ENCODE measurements around the gene LMO2. TPM values are rescaled to one million over a fixed set of nuclear protein-coding genes. Genes with fewer than 3 reads are reported as not detected.

LMO2 gene
- total RNA-seq, 1 donor from 2014 or later = 1.8 TPM

- no peaks in the 10 kb centered on the region for H3K27me3 ChIP-seq (ENCODE audit: insufficient read depth, low read length)
- Mint-ChIP-seq H3K4me1 (ENCODE audit: low read depth, unreplicated experiment) (peaks cover 14% of the 10 kb centered on the region), H3K9me3 (ENCODE audit: unreplicated experiment) (no peaks in the 10 kb centered on the region), H3K27me3 (ENCODE audit: low read depth, unreplicated experiment) (peaks cover 5% of the 10 kb centered on the region), H3K27ac (ENCODE audit: unreplicated experiment) (no peak overlapping the region), H3K4me3 (ENCODE audit: unreplicated experiment) (no peak overlapping the region), H3K36me3 (ENCODE audit: low read depth, unreplicated experiment) (no peaks in the 10 kb centered on the region)
- H4K20me1 ChIP-seq (ENCODE audit: insufficient read depth, low read length) = no peaks in the 10 kb centered on the region
- H3K79me2 ChIP-seq (ENCODE audit: insufficient read depth, low read length) = no peaks in the 10 kb centered on the region
- TF ChIP-seq, protein P1, sequence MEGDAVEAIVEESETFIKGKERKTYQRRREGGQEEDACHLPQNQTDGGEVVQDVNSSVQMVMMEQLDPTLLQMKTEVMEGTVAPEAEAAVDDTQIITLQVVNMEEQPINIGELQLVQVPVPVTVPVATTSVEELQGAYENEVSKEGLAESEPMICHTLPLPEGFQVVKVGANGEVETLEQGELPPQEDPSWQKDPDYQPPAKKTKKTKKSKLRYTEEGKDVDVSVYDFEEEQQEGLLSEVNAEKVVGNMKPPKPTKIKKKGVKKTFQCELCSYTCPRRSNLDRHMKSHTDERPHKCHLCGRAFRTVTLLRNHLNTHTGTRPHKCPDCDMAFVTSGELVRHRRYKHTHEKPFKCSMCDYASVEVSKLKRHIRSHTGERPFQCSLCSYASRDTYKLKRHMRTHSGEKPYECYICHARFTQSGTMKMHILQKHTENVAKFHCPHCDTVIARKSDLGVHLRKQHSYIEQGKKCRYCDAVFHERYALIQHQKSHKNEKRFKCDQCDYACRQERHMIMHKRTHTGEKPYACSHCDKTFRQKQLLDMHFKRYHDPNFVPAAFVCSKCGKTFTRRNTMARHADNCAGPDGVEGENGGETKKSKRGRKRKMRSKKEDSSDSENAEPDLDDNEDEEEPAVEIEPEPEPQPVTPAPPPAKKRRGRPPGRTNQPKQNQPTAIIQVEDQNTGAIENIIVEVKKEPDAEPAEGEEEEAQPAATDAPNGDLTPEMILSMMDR (IDR thresholded peaks at IDR 0.05; ENCODE audit: insufficient read depth, low read depth, low read length) = no peak
- no peak for TF ChIP-seq EZH2 (IDR thresholded peaks at IDR 0.05; ENCODE audit: insufficient read depth, low read length)
- H3K4me3 ChIP-seq (ENCODE audit: insufficient read depth, low read depth, low read length) = no peak overlapping the region
- no peak overlapping the region for H2AFZ ChIP-seq (ENCODE audit: low read depth, low read length)
- no peaks in the 10 kb centered on the region for H3K36me3 ChIP-seq (ENCODE audit: insufficient read depth, low read length)
- H3K4me1 ChIP-seq (ENCODE audit: insufficient read depth, low read length) = peaks cover 5% of the 10 kb centered on the region
- no peak overlapping the region for H3K9ac ChIP-seq (ENCODE audit: low read length)
- no peak for FAIRE-seq
- peak; percentile 85 for DNase-seq (ENCODE audit: low read depth)
- no peak overlapping the region for H3K27ac ChIP-seq (ENCODE audit: low read depth, low read length)
- H3K9me3 ChIP-seq (ENCODE audit: insufficient read depth, low read depth, low read length) = no peaks in the 10 kb centered on the region
- peak overlapping the region; percentile 59 for H3K4me2 ChIP-seq (ENCODE audit: low read length)
These were observed 7.6 kb upstream of the LMO2 start for GRCh38 chr11:33899400-33900037.

DNA sequence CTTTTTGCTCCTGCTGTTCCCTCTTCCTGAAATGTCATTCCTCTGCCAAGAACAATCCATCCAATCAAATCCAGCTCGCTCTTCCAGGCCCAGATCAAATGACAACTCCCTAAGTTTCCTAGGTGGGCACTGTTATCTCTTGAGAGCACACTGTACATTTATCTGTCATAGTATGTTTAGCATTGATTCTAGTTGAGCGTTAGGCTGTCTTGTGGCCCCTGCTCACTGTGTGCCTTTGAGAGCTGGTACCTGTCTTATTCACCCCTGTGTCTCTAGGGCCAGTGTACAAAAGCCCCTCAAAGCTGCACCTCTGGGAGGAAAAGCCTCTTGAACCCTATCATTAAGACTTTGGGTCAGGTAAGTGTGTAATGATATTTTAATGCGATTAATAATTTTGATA, 7.1 kb upstream of the LMO2 start:
- TF ChIP-seq, protein P1 (IDR thresholded peaks at IDR 0.05; ENCODE audit: insufficient read depth, low read depth, low read length) = no peak
- TF ChIP-seq EZH2 (IDR thresholded peaks at IDR 0.05; ENCODE audit: insufficient read depth, low read length) = no peak
- H3K4me3 ChIP-seq (ENCODE audit: insufficient read depth, low read depth, low read length) = no peak overlapping the region
- Mint-ChIP-seq H3K4me3 (ENCODE audit: unreplicated experiment) (no peak overlapping the region), H3K36me3 (ENCODE audit: low read depth, unreplicated experiment) (no peaks in the 10 kb centered on the region), H3K4me1 (ENCODE audit: low read depth, unreplicated experiment) (peaks cover 16% of the 10 kb centered on the region), H3K9me3 (ENCODE audit: unreplicated experiment) (no peaks in the 10 kb centered on the region), H3K27me3 (ENCODE audit: low read depth, unreplicated experiment) (peaks cover 11% of the 10 kb centered on the region), H3K27ac (ENCODE audit: unreplicated experiment) (no peak overlapping the region)
- H3K9ac ChIP-seq (ENCODE audit: low read length) = no peak overlapping the region
- FAIRE-seq (no peak), DNase-seq (ENCODE audit: low read depth) (no peak)
- H3K27me3 ChIP-seq (ENCODE audit: insufficient read depth, low read length) = no peaks in the 10 kb centered on the region
- no peaks in the 10 kb centered on the region for H4K20me1 ChIP-seq (ENCODE audit: insufficient read depth, low read length)
- H3K36me3 ChIP-seq (ENCODE audit: insufficient read depth, low read length) = no peaks in the 10 kb centered on the region
- no peak overlapping the region for H3K27ac ChIP-seq (ENCODE audit: low read depth, low read length)
- H2AFZ ChIP-seq (ENCODE audit: low read depth, low read length) = no peak overlapping the region
- H3K9me3 ChIP-seq (ENCODE audit: insufficient read depth, low read depth, low read length) = no peaks in the 10 kb centered on the region
- H3K79me2 ChIP-seq (ENCODE audit: insufficient read depth, low read length) = no peaks in the 10 kb centered on the region
- H3K4me1 ChIP-seq (ENCODE audit: insufficient read depth, low read length) = peaks cover 5% of the 10 kb centered on the region
- peak overlapping the region; percentile 16 for H3K4me2 ChIP-seq (ENCODE audit: low read length)

DNA sequence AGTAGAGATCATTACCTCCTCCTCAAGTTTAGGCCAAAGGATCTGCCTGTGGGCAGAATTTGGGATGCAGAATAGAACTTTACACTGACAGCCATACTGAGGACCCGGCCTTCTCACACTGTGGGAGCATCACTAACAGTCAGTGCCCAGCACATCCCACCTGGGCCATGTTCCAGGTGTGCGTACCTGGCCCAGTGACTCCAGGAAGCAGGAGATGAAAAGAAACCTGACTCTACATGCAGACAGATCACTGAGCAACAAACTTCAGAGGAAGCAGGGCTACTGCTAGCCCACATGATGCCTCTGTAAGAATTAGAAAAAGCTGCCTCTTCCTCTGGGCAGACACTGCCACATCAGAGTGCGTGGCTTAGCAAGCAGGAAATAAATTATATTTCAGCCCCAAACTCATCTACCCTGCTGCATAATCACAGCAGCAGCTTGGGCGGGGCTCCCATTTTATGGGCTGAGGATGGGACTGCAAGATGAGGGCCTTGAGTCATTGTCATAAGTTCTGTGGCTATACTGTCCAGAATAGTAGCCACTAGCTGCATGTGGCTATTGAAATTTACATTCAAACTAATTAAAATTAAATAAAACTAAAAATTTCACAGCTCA, 6.0 kb upstream of the LMO2 start:
- TF ChIP-seq, protein P1 (IDR thresholded peaks at IDR 0.05; ENCODE audit: insufficient read depth, low read depth, low read length) = no peak
- no peak for TF ChIP-seq EZH2 (IDR thresholded peaks at IDR 0.05; ENCODE audit: insufficient read depth, low read length)
- H3K27me3 ChIP-seq (ENCODE audit: insufficient read depth, low read length) = no peaks in the 10 kb centered on the region
- H3K9me3 Mint-ChIP-seq (ENCODE audit: unreplicated experiment) = no peaks in the 10 kb centered on the region
- H3K4me3 ChIP-seq (ENCODE audit: insufficient read depth, low read depth, low read length) = no peak overlapping the region
- FAIRE-seq (no peak), DNase-seq (ENCODE audit: low read depth) (no peak)
- H3K4me2 ChIP-seq (ENCODE audit: low read length) = no peak overlapping the region
- no peak overlapping the region for H3K27ac Mint-ChIP-seq (ENCODE audit: unreplicated experiment)
- no peak overlapping the region for H3K9ac ChIP-seq (ENCODE audit: low read length)
- no peaks in the 10 kb centered on the region for H3K9me3 ChIP-seq (ENCODE audit: insufficient read depth, low read depth, low read length)
- H3K4me3 Mint-ChIP-seq (ENCODE audit: unreplicated experiment) = no peak overlapping the region
- H3K36me3 ChIP-seq (ENCODE audit: insufficient read depth, low read length) = no peaks in the 10 kb centered on the region
- no peaks in the 10 kb centered on the region for H4K20me1 ChIP-seq (ENCODE audit: insufficient read depth, low read length)
- H3K27ac ChIP-seq (ENCODE audit: low read depth, low read length) = no peak overlapping the region
- H3K36me3 Mint-ChIP-seq (ENCODE audit: low read depth, unreplicated experiment) = no peaks in the 10 kb centered on the region
- peaks cover 24% of the 10 kb centered on the region for H3K4me1 Mint-ChIP-seq (ENCODE audit: low read depth, unreplicated experiment)
- peaks cover 5% of the 10 kb centered on the region for H3K4me1 ChIP-seq (ENCODE audit: insufficient read depth, low read length)
- H3K27me3 Mint-ChIP-seq (ENCODE audit: low read depth, unreplicated experiment) = peaks cover 13% of the 10 kb centered on the region
- H2AFZ ChIP-seq (ENCODE audit: low read depth, low read length) = no peak overlapping the region
- H3K79me2 ChIP-seq (ENCODE audit: insufficient read depth, low read length) = no peaks in the 10 kb centered on the region

Data from astrocyte (in vitro differentiated cells and primary cell).